CD14-positive monocyte (primary cell): ENCODE results near the gene PIGR. TPM values are rescaled to one million over a fixed set of nuclear protein-coding genes. Genes with fewer than 3 reads are reported as not detected.

ENCODE experiments used
- DNase-seq, 3 donors: peaks; one replicate each; pipeline ENCODE4 v3.0.0-alpha.2; 2011 to 2022
- H2AFZ ChIP-seq: 2 replicates; pipeline ENCODE4 v1.6.0; 2012; ENCODE audit warnings: mild to moderate bottlenecking, low read depth, low read length, inconsistent platforms; ENCODE audit not compliant: insufficient read depth, poor library complexity, severe bottlenecking
- H3K27ac ChIP-seq, 2 donors: 1 replicate in 1 of 2; 2 replicates in 1 of 2; pipeline ENCODE4 v1.5.1; 2012 to 2013; ENCODE audit warnings: low read length in 2 of 2, control low read depth in 1 of 2, inconsistent platforms in 1 of 2, low read depth in 1 of 2, mild to moderate bottlenecking in 1 of 2
- H3K27me3 ChIP-seq, 2 donors: one replicate each; pipeline versions ENCODE4 v1.6.0 to v1.6.1; 2011 to 2013; ENCODE audit warnings: low read length in 2 of 2; ENCODE audit not compliant: control insufficient read depth in 2 of 2, insufficient read depth in 2 of 2
- H3K36me3 ChIP-seq, 2 donors: replicated peaks in 1 of 2; 1 replicate in 1 of 2; 2 replicates in 1 of 2; pipeline versions ENCODE4 v1.5.1 to v1.6.1; 2012 to 2013; ENCODE audit warnings: low read length in 2 of 2, control low read depth in 1 of 2, inconsistent platforms in 1 of 2, mild to moderate bottlenecking in 1 of 2; ENCODE audit not compliant: insufficient read depth in 2 of 2, control insufficient read depth in 1 of 2
- H3K4me1 ChIP-seq, 2 donors: 1 replicate in 1 of 2; 2 replicates in 1 of 2; pipeline versions ENCODE4 v1.5.1 to v1.6.1; 2012 to 2013; ENCODE audit warnings: low read length in 2 of 2, control low read depth in 1 of 2, inconsistent platforms in 1 of 2, mild to moderate bottlenecking in 1 of 2, moderate library complexity in 1 of 2; ENCODE audit not compliant: insufficient read depth in 2 of 2, control insufficient read depth in 1 of 2
- H3K4me2 ChIP-seq: replicated peaks from 2 replicates; pipeline ENCODE3; 2012; ENCODE audit warnings: low read length, moderate library complexity, mild to moderate bottlenecking; ENCODE audit not compliant: poor library complexity, severe bottlenecking; ENCODE audit errors: extremely low read depth
- H3K4me3 ChIP-seq, 3 experiments: fragments of 200-600 bp in 1 of 3; sonication (generic) in 1 of 3; replicated peaks in 1 of 3; 1 replicate in 2 of 3; 2 replicates in 1 of 3; pipeline ENCODE4 v1.5.1; 2011 to 2013; ENCODE audit warnings: low read length in 3 of 3, mild to moderate bottlenecking in 3 of 3, control low read depth in 2 of 3, low read depth in 2 of 3, inconsistent platforms in 1 of 3, moderate library complexity in 1 of 3
- H3K79me2 ChIP-seq: 2 replicates; pipeline ENCODE4 v1.6.0; 2012; ENCODE audit warnings: mild to moderate bottlenecking, control low read depth, inconsistent platforms, low read length, moderate library complexity; ENCODE audit not compliant: insufficient read depth
- H3K9ac ChIP-seq: 2 replicates; pipeline ENCODE4 v1.6.0; 2017; ENCODE audit warnings: low read length, mild to moderate bottlenecking; ENCODE audit not compliant: insufficient read depth, poor library complexity, severe bottlenecking
- H3K9me3 ChIP-seq, 2 donors: replicated peaks in 1 of 2; 1 replicate in 1 of 2; 2 replicates in 1 of 2; pipeline versions ENCODE4 v1.5.1 to v1.6.1; 2012 to 2013; ENCODE audit warnings: low read length in 2 of 2, control low read depth in 1 of 2; ENCODE audit not compliant: control insufficient read depth in 1 of 2, insufficient read depth in 1 of 2
- H4K20me1 ChIP-seq: 2 replicates; pipeline ENCODE4 v1.6.0; 2012; ENCODE audit warnings: mild to moderate bottlenecking, low read length, control low read depth, moderate library complexity; ENCODE audit not compliant: insufficient read depth
- H3K27ac Mint-ChIP-seq, 7 donors: one replicate each; pipeline ENCODE4 v1.8.0; 2020; ENCODE audit warnings: mild to moderate bottlenecking in 7 of 7, mixed read lengths in 7 of 7, moderate library complexity in 6 of 7, inconsistent platforms in 2 of 7
- H3K27me3 Mint-ChIP-seq, 3 donors: one replicate each; pipeline ENCODE4 v1.8.0; 2021 to 2022; ENCODE audit warnings: low read depth in 3 of 3, mild to moderate bottlenecking in 3 of 3, mixed read lengths in 3 of 3, moderate library complexity in 3 of 3, inconsistent platforms in 1 of 3
- H3K36me3 Mint-ChIP-seq, 2 donors: one replicate each; pipeline ENCODE4 v1.8.0; 2020; ENCODE audit warnings: mixed read lengths in 2 of 2, inconsistent platforms in 1 of 2, mild to moderate bottlenecking in 1 of 2
- H3K4me1 Mint-ChIP-seq: one replicate; pipeline ENCODE4 v1.8.0; 2020; ENCODE audit warnings: mild to moderate bottlenecking, mixed read lengths
- H3K4me3 Mint-ChIP-seq, 2 donors: one replicate each; pipeline ENCODE4 v1.8.0; 2020; ENCODE audit warnings: mild to moderate bottlenecking in 2 of 2, mixed read lengths in 2 of 2, moderate library complexity in 1 of 2
- H3K9me3 Mint-ChIP-seq, 7 donors: one replicate each; pipeline ENCODE4 v1.8.0; 2020 to 2022; ENCODE audit warnings: mixed read lengths in 7 of 7, mild to moderate bottlenecking in 6 of 7, moderate library complexity in 6 of 7, inconsistent platforms in 2 of 7
- CTCF ChIP-seq: fragments of 200-600 bp; IDR thresholded peaks from one replicate; pipeline ENCODE4 v1.8.0; 2022; ENCODE audit warnings: antibody characterized with exemption, mild to moderate bottlenecking
- WGBS: methylation state at CpG from one replicate; pipeline ENCODE4 v1.1.5; 2013; ENCODE audit warnings: missing lambda C conversion rate; ENCODE audit not compliant: insufficient coverage; 5-methylcytosine and 5-hydroxymethylcytosine counted together
- intact Hi-C, 2 donors: fragments of 100-400 bp; cut with micrococcal nuclease; formaldehyde crosslinking; loops; one replicate each; pipeline versions ENCODE4 v1.15.0 to v1.15.1; 2023
- polyA plus RNA-seq, 3 donors: library from polyadenylated mRNA; depleted of rRNA in 1 of 3; unstranded in 2 of 3; stranded (reverse) in 1 of 3; fragments of 300-500 nt in 2 of 3; fragments of >200 nt in 1 of 3; fragmentation: Illumina TruSeq in 2 of 3; gene quantifications; 1 replicate in 2 of 3; 2 replicates in 1 of 3; pipeline ENCODE4 v1.2.3, GENCODE V29; 2012 to 2021

The PIGR gene
- polyA plus RNA-seq, 3 donors: 0.01 TPM; not detected in 2

- Histone ChIP-seq H3K27ac (no peak overlapping the region), H3K4me2 (no peak overlapping the region), H3K4me3 (no peak overlapping the region), H3K4me1 (no peaks in the 10 kb centered on the region), H3K36me3 (no peaks in the 10 kb centered on the region), H3K9me3 (no peaks in the 10 kb centered on the region), H3K27me3 (peaks cover 0 to under 1% of the 10 kb centered on the region in 2 donors), H3K9ac (no peak overlapping the region), H4K20me1 (no peaks in the 10 kb centered on the region), H3K79me2 (no peaks in the 10 kb centered on the region), H2AFZ (no peak overlapping the region)
- H3K4me3 Mint-ChIP-seq: no peak overlapping the region
- TF ChIP-seq CTCF: no peak
- H3K27ac Mint-ChIP-seq: no peak overlapping the region
- intact Hi-C loops: loop anchor here in 1 of 2 donors (10.0 kb wide), 1 partner anchor 63 kb away; no protein-coding TSS in a partner anchor
- no peaks in the 10 kb centered on the region for H3K9me3 Mint-ChIP-seq
- DNase-seq: no peak
- WGBS: 79% methylated on average over 5 of the region's 7 CpGs
- H3K4me1 Mint-ChIP-seq: peaks cover 2% of the 10 kb centered on the region
- peaks cover 0 to 2% of the 10 kb centered on the region in 2 donors for H3K36me3 Mint-ChIP-seq
- peaks cover 6 to 11% (median 10%) of the 10 kb centered on the region in 3 donors for H3K27me3 Mint-ChIP-seq
Measured at GRCh38 chr1:206978259-206978658, 32.0 kb upstream of the PIGR start.

GRCh38 chr1:206975306-206975705 is 29.0 kb upstream of the PIGR start:
- no peaks in the 10 kb centered on the region for H4K20me1 ChIP-seq
- no peaks in the 10 kb centered on the region for H3K27me3 ChIP-seq
- DNase-seq: no peak
- no peak overlapping the region for H3K4me2 ChIP-seq
- no peak for TF ChIP-seq CTCF
- no peak overlapping the region for H3K4me3 ChIP-seq
- Mint-ChIP-seq H3K27ac (no peak overlapping the region), H3K36me3 (peaks cover 0 to 2% of the 10 kb centered on the region in 2 donors), H3K27me3 (peaks cover 8 to 11% (median 9%) of the 10 kb centered on the region in 3 donors), H3K4me1 (peaks cover 14% of the 10 kb centered on the region), H3K9me3 (no peaks in the 10 kb centered on the region), H3K4me3 (no peak overlapping the region)
- no peak overlapping the region for H2AFZ ChIP-seq
- H3K36me3 ChIP-seq: no peaks in the 10 kb centered on the region
- H3K27ac ChIP-seq: no peak overlapping the region
- WGBS: no CpG with 5 or more reads among the region's 1 CpG
- no peak overlapping the region for H3K9ac ChIP-seq
- H3K4me1 ChIP-seq: peaks cover 12 to 13% of the 10 kb centered on the region in 2 donors
- H3K9me3 ChIP-seq: no peaks in the 10 kb centered on the region
- intact Hi-C loops: loop anchor here in 1 of 2 donors (10.0 kb wide), 1 partner anchor 61 kb away; no protein-coding TSS in a partner anchor
- no peaks in the 10 kb centered on the region for H3K79me2 ChIP-seq
